ENCODE results near the gene SMIM7. TPM values are rescaled to one million over a fixed set of nuclear protein-coding genes. Genes with fewer than 3 reads are reported as not detected.

The SMIM7 gene
- total RNA-seq, 1 donor from 2014 or later = 71.9 TPM

- no peak for ATAC-seq
- DNase-seq (ENCODE audit: low spot score) = no peak
- intact Hi-C loops (cut with DNase I) = no loop called here
Measured at GRCh38 chr19:16605115-16605514, 54.8 kb downstream of the SMIM7 start.

- ATAC-seq (no peak), DNase-seq (ENCODE audit: low spot score) (no peak)
- intact Hi-C loops (cut with DNase I) = no loop called here
Measured at GRCh38 chr19:16604615-16605014, 55.3 kb downstream of the SMIM7 start.

- DNase-seq (ENCODE audit: low spot score) = no peak
- no peak for ATAC-seq
- intact Hi-C loops (cut with DNase I) = no loop called here
Measured at GRCh38 chr19:16603090-16603489, 56.9 kb downstream of the SMIM7 start.

- ATAC-seq (no peak), DNase-seq (ENCODE audit: low spot score) (no peak)
- intact Hi-C loops (cut with DNase I) = no loop called here
Measured at GRCh38 chr19:16601378-16602052, 58.4 kb downstream of the SMIM7 start.

GRCh38 chr19:16600824-16601223, 59.1 kb downstream of the SMIM7 start:
- DNase-seq (ENCODE audit: low spot score) = no peak
- intact Hi-C loops (cut with DNase I) = no loop called here
- no peak for ATAC-seq

- DNase-seq (ENCODE audit: low spot score) (no peak), ATAC-seq (no peak)
- intact Hi-C loops (cut with DNase I) = no loop called here
Measured at GRCh38 chr19:16599655-16600346, 60.1 kb downstream of the SMIM7 start.

- no peak for DNase-seq (ENCODE audit: low spot score)
- no peak for ATAC-seq
- intact Hi-C loops (cut with DNase I) = no loop called here
Measured at GRCh38 chr19:16598848-16599247, 61.1 kb downstream of the SMIM7 start.

GRCh38 chr19:16596399-16596798, 63.5 kb downstream of the SMIM7 start:
- ATAC-seq (no peak), DNase-seq (ENCODE audit: low spot score) (no peak)
- intact Hi-C loops (cut with DNase I) = no loop called here

Other genes with a start within 250 kb of the SMIM7 start
- 50.6 TPM for gene EPS15L1, start 188.2 kb downstream of the SMIM7 start, total RNA-seq
- not detected for gene CALR3, start 164.0 kb downstream of the SMIM7 start, total RNA-seq
- 11.2 TPM for gene C19orf44, start 163.8 kb downstream of the SMIM7 start, total RNA-seq
- gene CHERP, start 117.7 kb downstream of the SMIM7 start, total RNA-seq = 36.9 TPM
- gene SLC35E1, start 87.7 kb downstream of the SMIM7 start, total RNA-seq = 33.2 TPM
- 11.4 TPM for gene MED26, start 31.9 kb downstream of the SMIM7 start, total RNA-seq
- 3.5 TPM for gene TMEM38A, start 995 bp upstream of the SMIM7 start, total RNA-seq
- gene NWD1, start 59.7 kb upstream of the SMIM7 start, total RNA-seq = 0.22 TPM
- gene SIN3B, start 169.3 kb upstream of the SMIM7 start, total RNA-seq = 84.8 TPM
- 2.5 TPM for gene F2RL3, start 228.9 kb upstream of the SMIM7 start, total RNA-seq